ENCODE measurements around the gene THEM5.
A peak's percentile ranks its signal among the peaks of the same experiment; 100 is the strongest.

The THEM5 gene

GRCh38 chr1:151839457-151840403, 13.8 kb downstream of the THEM5 start, which contains the start of gene C2CD4D:
Gene C2CD4D (minus strand): TSS chr1:151839820. CDS start chr1:151838989, 831 bp downstream.
- DNase-seq (ENCODE audit: low spot score): no peak

GRCh38 chr1:151839082-151839412, 14.5 kb downstream of the THEM5 start:
- no peak for DNase-seq (ENCODE audit: low spot score)

GRCh38 chr1:151838222-151839081, 15.1 kb downstream of the THEM5 start:
- peak; percentile 86 for DNase-seq (ENCODE audit: low spot score)

- no peak for DNase-seq (ENCODE audit: low spot score)
Measured at GRCh38 chr1:151837884-151838221, 15.7 kb downstream of the THEM5 start.

- DNase-seq (ENCODE audit: low spot score): no peak
Measured at GRCh38 chr1:151837197-151837596, 16.3 kb downstream of the THEM5 start.

GRCh38 chr1:151835596-151835995, 17.9 kb downstream of the THEM5 start:
- no peak for DNase-seq (ENCODE audit: low spot score)

GRCh38 chr1:151834239-151834638, 19.3 kb downstream of the THEM5 start:
- no peak for DNase-seq (ENCODE audit: low spot score)

GRCh38 chr1:151833172-151833900, 20.2 kb downstream of the THEM5 start:
- DNase-seq (ENCODE audit: low spot score): no peak

- DNase-seq (ENCODE audit: low spot score): peak; percentile 80
Measured at GRCh38 chr1:151832318-151832980, 21.1 kb downstream of the THEM5 start.

GRCh38 chr1:151831605-151832004, 21.9 kb downstream of the THEM5 start, which contains the start of gene RORC:
Gene RORC (minus strand): TSS chr1:151831802. CDS start chr1:151831764, 38 bp downstream.
- no peak for DNase-seq (ENCODE audit: low spot score)

- DNase-seq (ENCODE audit: low spot score): no peak
Measured at GRCh38 chr1:151831256-151831591, 22.3 kb downstream of the THEM5 start.

GRCh38 chr1:151830055-151830454, 23.5 kb downstream of the THEM5 start:
- DNase-seq (ENCODE audit: low spot score): no peak

GRCh38 chr1:151829352-151830046, 24.0 kb downstream of the THEM5 start:
- no peak for DNase-seq (ENCODE audit: low spot score)

- peak; percentile 56 for DNase-seq (ENCODE audit: low spot score)
Measured at GRCh38 chr1:151828921-151829320, 24.6 kb downstream of the THEM5 start.

GRCh38 chr1:151827853-151828252, 25.7 kb downstream of the THEM5 start:
- DNase-seq (ENCODE audit: low spot score): no peak

GRCh38 chr1:151825751-151826660, 27.5 kb downstream of the THEM5 start:
- no peak for DNase-seq (ENCODE audit: low spot score)

- DNase-seq (ENCODE audit: low spot score): no peak
Measured at GRCh38 chr1:151825204-151825603, 28.3 kb downstream of the THEM5 start.

- no peak for DNase-seq (ENCODE audit: low spot score)
Measured at GRCh38 chr1:151823175-151823574, 30.3 kb downstream of the THEM5 start.

- DNase-seq (ENCODE audit: low spot score): no peak
Measured at GRCh38 chr1:151822404-151822803, 31.1 kb downstream of the THEM5 start.

GRCh38 chr1:151820940-151821339, 32.6 kb downstream of the THEM5 start:
- no peak for DNase-seq (ENCODE audit: low spot score)
